Vagina (tissue), 2 donors: ENCODE data around the gene CHRNA4.

Experiments
- POLR2A ChIP-seq, 2 donors: fragments of 450-650 bp; IDR thresholded peaks; one replicate each; pipeline ENCODE4 v1.6.1; 2017; ENCODE audit warnings: antibody characterized with exemption in 2 of 2, mild to moderate bottlenecking in 2 of 2, moderate library complexity in 2 of 2
- TF ChIP-seq, protein P1 (sequence below), 3 experiments: fragments of 450-650 bp in 2 of 3; fragments of 200-600 bp in 1 of 3; sonication (generic) in 1 of 3; IDR thresholded peaks; one replicate each; pipeline ENCODE4 v1.5.1; 2017 to 2019; ENCODE audit warnings: antibody characterized with exemption in 3 of 3, mild to moderate bottlenecking in 2 of 3, moderate library complexity in 2 of 3

- TF ChIP-seq POLR2A (IDR thresholded peaks at IDR 0.05) = no peak
- TF ChIP-seq, protein P1, sequence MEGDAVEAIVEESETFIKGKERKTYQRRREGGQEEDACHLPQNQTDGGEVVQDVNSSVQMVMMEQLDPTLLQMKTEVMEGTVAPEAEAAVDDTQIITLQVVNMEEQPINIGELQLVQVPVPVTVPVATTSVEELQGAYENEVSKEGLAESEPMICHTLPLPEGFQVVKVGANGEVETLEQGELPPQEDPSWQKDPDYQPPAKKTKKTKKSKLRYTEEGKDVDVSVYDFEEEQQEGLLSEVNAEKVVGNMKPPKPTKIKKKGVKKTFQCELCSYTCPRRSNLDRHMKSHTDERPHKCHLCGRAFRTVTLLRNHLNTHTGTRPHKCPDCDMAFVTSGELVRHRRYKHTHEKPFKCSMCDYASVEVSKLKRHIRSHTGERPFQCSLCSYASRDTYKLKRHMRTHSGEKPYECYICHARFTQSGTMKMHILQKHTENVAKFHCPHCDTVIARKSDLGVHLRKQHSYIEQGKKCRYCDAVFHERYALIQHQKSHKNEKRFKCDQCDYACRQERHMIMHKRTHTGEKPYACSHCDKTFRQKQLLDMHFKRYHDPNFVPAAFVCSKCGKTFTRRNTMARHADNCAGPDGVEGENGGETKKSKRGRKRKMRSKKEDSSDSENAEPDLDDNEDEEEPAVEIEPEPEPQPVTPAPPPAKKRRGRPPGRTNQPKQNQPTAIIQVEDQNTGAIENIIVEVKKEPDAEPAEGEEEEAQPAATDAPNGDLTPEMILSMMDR (IDR thresholded peaks at IDR 0.05) = no peak
These were observed 66.6 kb downstream of the CHRNA4 start for GRCh38 chr20:63294536-63294900.
